SU-DHL-6 (cell line): ENCODE results near the gene NRSN2.

Experiments
- CTCF ChIP-seq: fragments of 200-600 bp; sonication (generic); IDR thresholded peaks from one replicate; pipeline ENCODE4 v1.5.1; 2017; ENCODE audit warnings: antibody characterized with exemption, mild to moderate bottlenecking, low read length, moderate library complexity; ENCODE audit not compliant: insufficient read depth, poor library complexity, severe bottlenecking
- EZH2phosphoT487 ChIP-seq: fragments of 200-600 bp; sonication (generic), shearing (Covaris generic); conservative IDR thresholded peaks from 2 replicates; pipeline ENCODE4 v1.6.1; 2018; ENCODE audit warnings: mild to moderate bottlenecking, antibody characterized with exemption, low read length, moderate library complexity, mixed read lengths

GRCh38 chr20:371755-372542 lies 25.0 kb downstream of the NRSN2 start:
- TF ChIP-seq CTCF = no peak
- TF ChIP-seq EZH2phosphoT487 = no peak
